Measurements from ENCODE around the gene ITGAE.

The ITGAE gene

GRCh38 chr17:3693829-3694231 lies 107.2 kb downstream of the ITGAE start:
- DNase-seq (ENCODE audit: low read depth), result no peak

GRCh38 chr17:3693141-3693540 lies 107.8 kb downstream of the ITGAE start:
- DNase-seq (ENCODE audit: low read depth), result no peak

- no peak for DNase-seq (ENCODE audit: low read depth)
Observed at GRCh38 chr17:3692346-3692745, 108.6 kb downstream of the ITGAE start.

GRCh38 chr17:3691617-3692067 lies 109.3 kb downstream of the ITGAE start:
- no peak for DNase-seq (ENCODE audit: low read depth)

- no peak for DNase-seq (ENCODE audit: low read depth)
Observed at GRCh38 chr17:3690094-3690715, 110.8 kb downstream of the ITGAE start.

GRCh38 chr17:3689262-3690093 lies 111.5 kb downstream of the ITGAE start:
- no peak for DNase-seq (ENCODE audit: low read depth)

- no peak for DNase-seq (ENCODE audit: low read depth)
Observed at GRCh38 chr17:3688852-3689261, 112.1 kb downstream of the ITGAE start.

GRCh38 chr17:3688027-3688553 lies 112.9 kb downstream of the ITGAE start:
- no peak for DNase-seq (ENCODE audit: low read depth)

GRCh38 chr17:3685174-3685573 lies 115.8 kb downstream of the ITGAE start:
- no peak for DNase-seq (ENCODE audit: low read depth)

GRCh38 chr17:3683054-3683511 lies 117.9 kb downstream of the ITGAE start:
- peak; percentile 33 for DNase-seq (ENCODE audit: low read depth)

- DNase-seq (ENCODE audit: low read depth), result no peak
Observed at GRCh38 chr17:3682033-3682432, 119.0 kb downstream of the ITGAE start.

GRCh38 chr17:3681565-3681964 lies 119.4 kb downstream of the ITGAE start:
- DNase-seq (ENCODE audit: low read depth), result no peak

GRCh38 chr17:3681057-3681456 lies 119.9 kb downstream of the ITGAE start:
- no peak for DNase-seq (ENCODE audit: low read depth)

- no peak for DNase-seq (ENCODE audit: low read depth)
Observed at GRCh38 chr17:3679531-3680126, 121.4 kb downstream of the ITGAE start.

GRCh38 chr17:3678821-3679530 lies 122.0 kb downstream of the ITGAE start:
- DNase-seq (ENCODE audit: low read depth), result no peak

GRCh38 chr17:3678095-3678820 lies 122.7 kb downstream of the ITGAE start:
- DNase-seq (ENCODE audit: low read depth), result no peak

- DNase-seq (ENCODE audit: low read depth), result no peak
Observed at GRCh38 chr17:3675886-3676285, 125.1 kb downstream of the ITGAE start.

GRCh38 chr17:3672571-3672970 lies 128.4 kb downstream of the ITGAE start:
- DNase-seq (ENCODE audit: low read depth), result no peak

- DNase-seq (ENCODE audit: low read depth), result no peak
Observed at GRCh38 chr17:3669548-3669947, 131.4 kb downstream of the ITGAE start.

GRCh38 chr17:3669085-3669347 lies 132.0 kb downstream of the ITGAE start:
- no peak for DNase-seq (ENCODE audit: low read depth)

GRCh38 chr17:3668279-3669084 lies 132.5 kb downstream of the ITGAE start, which contains the start of the genes EMC6 and TAX1BP3:
TSS of gene EMC6 (plus strand) at chr17:3668812. CDS start at chr17:3669147, 335 bp downstream.
TSS of gene TAX1BP3 (minus strand) at chr17:3668578. CDS start at chr17:3668526, 52 bp downstream.
- peak; percentile 98 for DNase-seq (ENCODE audit: low read depth)

Measured in T follicular helper cell (primary cell).